COR-L47 (cell line): ENCODE measurements around the gene FAM241B.

ENCODE experiments used
- DNase-seq: peaks from one replicate; lab custom pipeline; 2025; lab: John Stamatoyannopoulos, UW

FAM241B gene

GRCh38 chr10:69629897-69630650 is at the start of gene FAM241B:
Gene FAM241B, plus strand, starts transcription at chr10:69630247. Its CDS starts 1,497 bp downstream, at chr10:69631744.
- peak; percentile 17 for DNase-seq

GRCh38 chr10:69580435-69580834 is 49.6 kb upstream of the FAM241B start:
- DNase-seq = no peak

GRCh38 chr10:69583106-69583505 is 46.9 kb upstream of the FAM241B start:
- no peak for DNase-seq

- DNase-seq = no peak
Measured at GRCh38 chr10:69584624-69585023, 45.4 kb upstream of the FAM241B start.

- no peak for DNase-seq
Measured at GRCh38 chr10:69588358-69588757, 41.7 kb upstream of the FAM241B start.

- no peak for DNase-seq
Measured at GRCh38 chr10:69600761-69601330, 29.2 kb upstream of the FAM241B start.

- DNase-seq = no peak
Measured at GRCh38 chr10:69609077-69609476, 21.0 kb upstream of the FAM241B start.

GRCh38 chr10:69612760-69613159 is 17.3 kb upstream of the FAM241B start:
- no peak for DNase-seq

GRCh38 chr10:69614130-69614529 is 15.9 kb upstream of the FAM241B start:
- DNase-seq = no peak

- no peak for DNase-seq
Measured at GRCh38 chr10:69616358-69616757, 13.7 kb upstream of the FAM241B start.

GRCh38 chr10:69618746-69619145 is 11.3 kb upstream of the FAM241B start:
- no peak for DNase-seq

GRCh38 chr10:69619626-69620025 is 10.4 kb upstream of the FAM241B start:
- DNase-seq = no peak

- no peak for DNase-seq
Measured at GRCh38 chr10:69620625-69621024, 9.4 kb upstream of the FAM241B start.

GRCh38 chr10:69624245-69624786 is 5.7 kb upstream of the FAM241B start:
- no peak for DNase-seq

- no peak for DNase-seq
Measured at GRCh38 chr10:69626826-69627225, 3.2 kb upstream of the FAM241B start.

GRCh38 chr10:69628891-69629290 is 1.2 kb upstream of the FAM241B start:
- no peak for DNase-seq

- no peak for DNase-seq
Measured at GRCh38 chr10:69629519-69629896, 539 bp upstream of the FAM241B start.

GRCh38 chr10:69630651-69631400 is 779 bp downstream of the FAM241B start:
- no peak for DNase-seq

- no peak for DNase-seq
Measured at GRCh38 chr10:69631566-69631965, 1.5 kb downstream of the FAM241B start.

- DNase-seq = no peak
Measured at GRCh38 chr10:69632516-69633199, 2.6 kb downstream of the FAM241B start.

- DNase-seq = no peak
Measured at GRCh38 chr10:69633673-69634635, 3.9 kb downstream of the FAM241B start.
